Measurements from ENCODE around the gene KPNA2. TPM values are rescaled to one million over a fixed set of nuclear protein-coding genes. Genes with fewer than 3 reads are reported as not detected.
A peak's percentile ranks its signal among the peaks of the same experiment; 100 is the strongest.
"Not testable (repeated sequence)": the region's sequence is repeated elsewhere in the genome, so short reads cannot be mapped to it uniquely, and the experiment has no call there.

The KPNA2 gene
- polyA plus RNA-seq, 1 donor from 2014 or later, result 32.3 TPM

- H3K9me3 Mint-ChIP-seq, result no peaks in the 10 kb centered on the region
- H3K27me3 Mint-ChIP-seq, result no peaks in the 10 kb centered on the region
- no peaks in the 10 kb centered on the region for H3K36me3 Mint-ChIP-seq
- H3K4me3 Mint-ChIP-seq, result no peak overlapping the region
- H3K4me1 Mint-ChIP-seq, result peaks cover 0 to 4% (median 0%) of the 10 kb centered on the region in 3 donors
- no peak overlapping the region for H3K27ac Mint-ChIP-seq
These were observed 26.2 kb downstream of the KPNA2 start for GRCh38 chr17:68061512-68062313.

GRCh38 chr17:68065366-68065765 is 29.8 kb downstream of the KPNA2 start:
- H3K36me3 Mint-ChIP-seq, H3K9me3 Mint-ChIP-seq, H3K27me3 Mint-ChIP-seq, H3K4me1 Mint-ChIP-seq, H3K4me3 Mint-ChIP-seq, H3K27ac Mint-ChIP-seq: not testable (repeated sequence)

- not testable (repeated sequence) for H3K4me3 Mint-ChIP-seq, H3K27me3 Mint-ChIP-seq, H3K9me3 Mint-ChIP-seq, H3K4me1 Mint-ChIP-seq, H3K27ac Mint-ChIP-seq, H3K36me3 Mint-ChIP-seq
These were observed 33.0 kb downstream of the KPNA2 start for GRCh38 chr17:68068512-68068911.

- peak overlapping the region in 1 of 3 donors; percentile 82 for H3K27ac Mint-ChIP-seq
These were observed 35.3 kb downstream of the KPNA2 start for GRCh38 chr17:68070582-68071444.

GRCh38 chr17:68074279-68074678 is 38.7 kb downstream of the KPNA2 start:
- H3K4me3 Mint-ChIP-seq, result no peak overlapping the region
- peaks cover 0 to 3% (median 0%) of the 10 kb centered on the region in 3 donors for H3K4me1 Mint-ChIP-seq
- H3K27me3 Mint-ChIP-seq, result no peaks in the 10 kb centered on the region
- no peaks in the 10 kb centered on the region for H3K36me3 Mint-ChIP-seq
- H3K27ac Mint-ChIP-seq, result peak overlapping the region in 1 of 3 donors; percentile 9
- H3K9me3 Mint-ChIP-seq, result no peaks in the 10 kb centered on the region

More at GRCh38 chr17:68070582-68071444, 35.3 kb downstream of the KPNA2 start:
- not testable (repeated sequence) for H3K27me3 Mint-ChIP-seq, H3K9me3 Mint-ChIP-seq, H3K36me3 Mint-ChIP-seq, H3K4me1 Mint-ChIP-seq
- H3K4me3 Mint-ChIP-seq, result peak overlapping the region in 1 of 4 donors; percentile 39

GRCh38 chr17:68075953-68076607 is 40.5 kb downstream of the KPNA2 start:
- H3K4me1 Mint-ChIP-seq, H3K27ac Mint-ChIP-seq, H3K9me3 Mint-ChIP-seq, H3K36me3 Mint-ChIP-seq, H3K27me3 Mint-ChIP-seq, H3K4me3 Mint-ChIP-seq: not testable (repeated sequence)

GRCh38 chr17:68077498-68077897 is 42.0 kb downstream of the KPNA2 start:
- H3K4me3 Mint-ChIP-seq, H3K27me3 Mint-ChIP-seq, H3K9me3 Mint-ChIP-seq, H3K36me3 Mint-ChIP-seq, H3K27ac Mint-ChIP-seq, H3K4me1 Mint-ChIP-seq: not testable (repeated sequence)

- Mint-ChIP-seq H3K4me3 (no peak overlapping the region), H3K27ac (no peak overlapping the region), H3K4me1 (peaks cover 2 to 5% (median 5%) of the 10 kb centered on the region in 3 donors), H3K36me3 (no peaks in the 10 kb centered on the region), H3K27me3 (no peaks in the 10 kb centered on the region), H3K9me3 (no peaks in the 10 kb centered on the region)
These were observed 45.0 kb downstream of the KPNA2 start for GRCh38 chr17:68080411-68081150.

GRCh38 chr17:68081305-68082265 is 46.0 kb downstream of the KPNA2 start:
- Mint-ChIP-seq H3K4me1 (peaks cover 11 to 15% (median 15%) of the 10 kb centered on the region in 3 donors), H3K27ac (peak overlapping the region in 1 of 3 donors; percentile 36)
- H3K4me3 Mint-ChIP-seq, H3K27me3 Mint-ChIP-seq, H3K36me3 Mint-ChIP-seq, H3K9me3 Mint-ChIP-seq: not testable (repeated sequence)

GRCh38 chr17:68085771-68086381 is 50.3 kb downstream of the KPNA2 start:
- Mint-ChIP-seq H3K27me3 (no peaks in the 10 kb centered on the region), H3K27ac (peak overlapping the region; percentile 12 to 98 (median 94)), H3K4me1 (peaks cover 28 to 31% (median 30%) of the 10 kb centered on the region in 3 donors), H3K36me3 (no peaks in the 10 kb centered on the region), H3K9me3 (no peaks in the 10 kb centered on the region), H3K4me3 (peak overlapping the region; percentile 55 to 93 (median 78))

GRCh38 chr17:68086666-68087065 is 51.1 kb downstream of the KPNA2 start:
- H3K27ac Mint-ChIP-seq, result peak overlapping the region; percentile 12 to 98 (median 94)
- peak overlapping the region; percentile 55 to 93 (median 78) for H3K4me3 Mint-ChIP-seq
- not testable (repeated sequence) for H3K27me3 Mint-ChIP-seq, H3K9me3 Mint-ChIP-seq, H3K36me3 Mint-ChIP-seq
- peaks cover 28 to 31% (median 30%) of the 10 kb centered on the region in 3 donors for H3K4me1 Mint-ChIP-seq

- Mint-ChIP-seq H3K27ac (peak overlapping the region; percentile 12 to 98 (median 94)), H3K4me1 (peaks cover 28 to 31% (median 30%) of the 10 kb centered on the region in 3 donors), H3K4me3 (peak overlapping the region; percentile 25 to 93 (median 72))
- not testable (repeated sequence) for H3K9me3 Mint-ChIP-seq, H3K36me3 Mint-ChIP-seq, H3K27me3 Mint-ChIP-seq
These were observed 51.6 kb downstream of the KPNA2 start for GRCh38 chr17:68087131-68087623.

GRCh38 chr17:68087851-68088250 is 52.3 kb downstream of the KPNA2 start:
- Mint-ChIP-seq H3K9me3 (no peaks in the 10 kb centered on the region), H3K27ac (peak overlapping the region; percentile 12 to 98 (median 71)), H3K27me3 (no peaks in the 10 kb centered on the region), H3K4me1 (peaks cover 28 to 31% (median 30%) of the 10 kb centered on the region in 3 donors), H3K4me3 (peak overlapping the region in 1 of 4 donors; percentile 77), H3K36me3 (no peaks in the 10 kb centered on the region)
